Testis (tissue), 2 donors: ENCODE data around the gene RASA3.

Experiments
- POLR2A ChIP-seq: fragments of 450-650 bp; IDR thresholded peaks from one replicate; pipeline ENCODE4 v1.6.1; 2017; ENCODE audit warnings: antibody characterized with exemption, mild to moderate bottlenecking, moderate library complexity
- TF ChIP-seq, protein P1 (sequence below), 3 experiments: fragments of 450-650 bp in 2 of 3; fragments of 200-600 bp in 1 of 3; sonication (generic) in 1 of 3; IDR thresholded peaks; one replicate each; pipeline ENCODE4 v1.5.1; 2016 to 2019; ENCODE audit warnings: antibody characterized with exemption in 3 of 3, mild to moderate bottlenecking in 2 of 3, moderate library complexity in 1 of 3

DNA sequence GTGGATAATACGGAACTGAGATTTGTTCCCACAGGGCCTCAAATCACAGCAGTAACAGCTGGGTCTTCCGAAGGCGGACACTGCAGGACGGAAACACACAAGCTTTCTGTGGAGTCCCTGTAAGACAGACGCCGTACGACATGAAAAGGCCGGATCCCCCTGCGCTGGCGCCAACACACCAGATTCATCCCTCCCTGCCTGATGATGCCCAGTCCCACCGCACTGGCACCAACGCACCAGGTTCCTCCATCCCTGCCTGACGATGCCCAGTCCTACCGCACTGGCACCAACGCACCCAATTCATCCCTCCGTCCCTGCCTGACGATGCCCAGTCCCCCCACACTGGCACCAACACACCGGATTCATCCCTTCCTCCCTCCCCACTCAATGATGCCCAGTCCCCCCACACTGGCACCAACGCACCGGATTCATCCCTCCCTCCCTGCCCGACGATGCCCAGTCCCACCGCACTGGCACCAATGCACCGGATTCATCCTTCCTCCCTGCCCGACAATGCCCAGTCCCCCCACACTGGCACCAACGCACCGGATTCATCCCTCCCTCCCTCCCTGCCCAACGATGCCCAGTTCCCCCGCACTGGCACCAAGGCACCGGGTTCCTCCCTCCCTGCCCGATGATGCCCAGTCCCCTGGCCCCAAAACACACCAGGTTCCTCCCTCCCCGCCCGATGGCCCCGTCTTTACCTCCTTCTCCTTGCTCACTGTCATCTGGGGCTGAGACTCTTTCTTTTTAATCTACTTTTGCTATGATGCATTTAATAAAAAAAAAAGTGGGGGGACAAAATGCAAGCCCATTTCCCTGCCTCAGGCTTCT lies 55.1 kb downstream of the RASA3 start:
- TF ChIP-seq, protein P1, sequence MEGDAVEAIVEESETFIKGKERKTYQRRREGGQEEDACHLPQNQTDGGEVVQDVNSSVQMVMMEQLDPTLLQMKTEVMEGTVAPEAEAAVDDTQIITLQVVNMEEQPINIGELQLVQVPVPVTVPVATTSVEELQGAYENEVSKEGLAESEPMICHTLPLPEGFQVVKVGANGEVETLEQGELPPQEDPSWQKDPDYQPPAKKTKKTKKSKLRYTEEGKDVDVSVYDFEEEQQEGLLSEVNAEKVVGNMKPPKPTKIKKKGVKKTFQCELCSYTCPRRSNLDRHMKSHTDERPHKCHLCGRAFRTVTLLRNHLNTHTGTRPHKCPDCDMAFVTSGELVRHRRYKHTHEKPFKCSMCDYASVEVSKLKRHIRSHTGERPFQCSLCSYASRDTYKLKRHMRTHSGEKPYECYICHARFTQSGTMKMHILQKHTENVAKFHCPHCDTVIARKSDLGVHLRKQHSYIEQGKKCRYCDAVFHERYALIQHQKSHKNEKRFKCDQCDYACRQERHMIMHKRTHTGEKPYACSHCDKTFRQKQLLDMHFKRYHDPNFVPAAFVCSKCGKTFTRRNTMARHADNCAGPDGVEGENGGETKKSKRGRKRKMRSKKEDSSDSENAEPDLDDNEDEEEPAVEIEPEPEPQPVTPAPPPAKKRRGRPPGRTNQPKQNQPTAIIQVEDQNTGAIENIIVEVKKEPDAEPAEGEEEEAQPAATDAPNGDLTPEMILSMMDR (IDR thresholded peaks at IDR 0.05): no peak
- no peak for TF ChIP-seq POLR2A
